GM21717 (cell line): ENCODE measurements around the gene FOXS1.

ENCODE experiments used
- ATAC-seq: cut with Tn5 transposase; IDR thresholded peaks from one replicate; pipeline ENCODE4 v1.9.1; 2021; ENCODE audit warnings: mild to moderate bottlenecking, moderate library complexity; ENCODE audit not compliant: unreplicated experiment

The FOXS1 gene

GRCh38 chr20:31801508-31801907 is 43.9 kb downstream of the FOXS1 start:
- ATAC-seq: no peak

- ATAC-seq: no peak
Observed at GRCh38 chr20:31797364-31797763, 48.0 kb downstream of the FOXS1 start.
